ENCODE measurements around the gene FIGN. TPM values are rescaled to one million over a fixed set of nuclear protein-coding genes. Genes with fewer than 3 reads are reported as not detected.

FIGN gene
- total RNA-seq, 1 donor from 2014 or later = not detected

- Mint-ChIP-seq H3K27me3 (no peaks in the 10 kb centered on the region), H3K36me3 (ENCODE audit: low read depth) (no peaks in the 10 kb centered on the region), H3K9me3 (peaks cover 3% of the 10 kb centered on the region), H3K27ac (no peak overlapping the region), H3K4me3 (no peak overlapping the region), H3K4me1 (no peaks in the 10 kb centered on the region)
- ATAC-seq (ENCODE audit: low read depth) = no peak
- intact Hi-C loops (cut with micrococcal nuclease) = no loop called here
- ChIA-PET CTCF (no interaction called here), POLR2A (no interaction called here)
- DNase-seq = no peak
- no peak for TF ChIP-seq CTCF (IDR thresholded peaks at IDR 0.05)
Measured at GRCh38 chr2:163775304-163775703, 39.5 kb upstream of the FIGN start.

- H3K27me3 Mint-ChIP-seq = no peaks in the 10 kb centered on the region
- intact Hi-C loops (cut with micrococcal nuclease) = no loop called here
- H3K4me3 Mint-ChIP-seq = no peak overlapping the region
- ChIA-PET POLR2A (no interaction called here), CTCF (no interaction called here)
- DNase-seq (no peak), ATAC-seq (ENCODE audit: low read depth) (no peak)
- no peaks in the 10 kb centered on the region for H3K36me3 Mint-ChIP-seq (ENCODE audit: low read depth)
- no peak for TF ChIP-seq CTCF (IDR thresholded peaks at IDR 0.05)
- H3K4me1 Mint-ChIP-seq = no peaks in the 10 kb centered on the region
- peaks cover 3% of the 10 kb centered on the region for H3K9me3 Mint-ChIP-seq
- no peak overlapping the region for H3K27ac Mint-ChIP-seq
Measured at GRCh38 chr2:163774862-163775261, 39.1 kb upstream of the FIGN start.

- ATAC-seq (ENCODE audit: low read depth) (no peak), DNase-seq (no peak)
- Mint-ChIP-seq H3K4me3 (no peak overlapping the region), H3K36me3 (ENCODE audit: low read depth) (no peaks in the 10 kb centered on the region), H3K27ac (no peak overlapping the region), H3K27me3 (no peaks in the 10 kb centered on the region), H3K4me1 (no peaks in the 10 kb centered on the region), H3K9me3 (peaks cover 3% of the 10 kb centered on the region)
- POLR2A ChIA-PET = no interaction called here
- intact Hi-C loops (cut with micrococcal nuclease) = no loop called here
- TF ChIP-seq CTCF (IDR thresholded peaks at IDR 0.05) = no peak
- CTCF ChIA-PET = no interaction called here
Measured at GRCh38 chr2:163773276-163773675, 37.5 kb upstream of the FIGN start.

GRCh38 chr2:163771596-163771995 lies 35.8 kb upstream of the FIGN start:
- no peak for ATAC-seq (ENCODE audit: low read depth)
- TF ChIP-seq CTCF (IDR thresholded peaks at IDR 0.05) = no peak
- ChIA-PET POLR2A (no interaction called here), CTCF (no interaction called here)
- Mint-ChIP-seq H3K36me3 (ENCODE audit: low read depth) (no peaks in the 10 kb centered on the region), H3K27ac (no peak overlapping the region), H3K9me3 (no peaks in the 10 kb centered on the region), H3K4me3 (no peak overlapping the region), H3K27me3 (no peaks in the 10 kb centered on the region), H3K4me1 (no peaks in the 10 kb centered on the region)
- DNase-seq = no peak
- intact Hi-C loops (cut with micrococcal nuclease) = no loop called here

- ChIA-PET POLR2A (no interaction called here), CTCF (no interaction called here)
- Mint-ChIP-seq H3K27me3 (no peaks in the 10 kb centered on the region), H3K27ac (no peak overlapping the region), H3K4me1 (no peaks in the 10 kb centered on the region), H3K9me3 (no peaks in the 10 kb centered on the region), H3K36me3 (ENCODE audit: low read depth) (no peaks in the 10 kb centered on the region), H3K4me3 (no peak overlapping the region)
- intact Hi-C loops (cut with micrococcal nuclease) = no loop called here
- ATAC-seq (ENCODE audit: low read depth) (no peak), DNase-seq (no peak)
- no peak for TF ChIP-seq CTCF (IDR thresholded peaks at IDR 0.05)
Measured at GRCh38 chr2:163768881-163769695, 33.3 kb upstream of the FIGN start.

Measured in activated B cell treated with CpG ODN at 0.5 μM for 24 hours (primary cell).